Neural progenitor cell (in vitro differentiated cells): Measurements from ENCODE around the gene TPD52L2. TPM values are rescaled to one million over a fixed set of nuclear protein-coding genes. Genes with fewer than 3 reads are reported as not detected.
A peak's percentile ranks its signal among the peaks of the same experiment; 100 is the strongest.
"Not testable (repeated sequence)": the region's sequence is repeated elsewhere in the genome, so short reads cannot be mapped to it uniquely, and the experiment has no call there.

ENCODE experiments used
- DNase-seq: peaks from one replicate; pipeline ENCODE4 v3.0.0-alpha.2; 2016; ENCODE audit warnings: low spot score
- H2AFZ ChIP-seq: fragments of 200-600 bp; sonication (generic); replicated peaks from 2 replicates; pipeline ENCODE4 v1.6.1; 2016; ENCODE audit warnings: antibody characterized with exemption
- H3F3A ChIP-seq: fragments of 200-600 bp; sonication (generic); 2 replicates; pipeline ENCODE4 v1.6.1; 2016; ENCODE audit warnings: antibody characterized with exemption, low read depth
- H3K27ac ChIP-seq: fragments of 200-600 bp; sonication (generic); 2 replicates; pipeline ENCODE4 v1.5.1; 2016; ENCODE audit warnings: mild to moderate bottlenecking
- H3K27me3 ChIP-seq: fragments of 200-600 bp; sonication (generic); 2 replicates; pipeline ENCODE4 v1.6.1; 2016; ENCODE audit warnings: mild to moderate bottlenecking, moderate library complexity
- H3K36me3 ChIP-seq: fragments of 200-600 bp; sonication (generic); 2 replicates; pipeline ENCODE4 v1.5.1; 2016
- H3K4me1 ChIP-seq: fragments of 200-600 bp; sonication (generic); 2 replicates; pipeline ENCODE4 v1.6.1; 2016; ENCODE audit warnings: mixed run types
- H3K4me2 ChIP-seq: fragments of 200-600 bp; sonication (generic); 2 replicates; pipeline ENCODE4 v1.6.1; 2016
- H3K4me3 ChIP-seq: fragments of 200-600 bp; sonication (generic); 2 replicates; pipeline ENCODE4 v1.5.1; 2016
- H3K79me2 ChIP-seq: fragments of 200-600 bp; sonication (generic); 2 replicates; pipeline ENCODE4 v1.6.1; 2016; ENCODE audit warnings: low read depth
- H3K9ac ChIP-seq: fragments of 200-600 bp; sonication (generic); 2 replicates; pipeline ENCODE4 v1.6.1; 2016
- H3K9me3 ChIP-seq: fragments of 200-600 bp; sonication (generic); 2 replicates; pipeline ENCODE4 v1.5.1; 2016; ENCODE audit warnings: low read depth
- H4K20me1 ChIP-seq: fragments of 200-600 bp; sonication (generic); 2 replicates; pipeline ENCODE4 v1.6.1; 2016; ENCODE audit warnings: low read depth
- H3K27ac Mint-ChIP-seq: 3 replicates; pipeline ENCODE4 v1.8.0; 2021; ENCODE audit warnings: mixed read lengths
- H3K27me3 Mint-ChIP-seq: 2 replicates; pipeline ENCODE4 v1.8.0; 2022; ENCODE audit warnings: low read depth, mild to moderate bottlenecking, inconsistent platforms, moderate library complexity, mixed read lengths; ENCODE audit not compliant: insufficient read depth
- H3K36me3 Mint-ChIP-seq: 3 replicates; pipeline ENCODE4 v1.8.0; 2021; ENCODE audit warnings: mixed read lengths
- H3K4me1 Mint-ChIP-seq: 3 replicates; pipeline ENCODE4 v1.8.0; 2021; ENCODE audit warnings: mixed read lengths
- H3K4me3 Mint-ChIP-seq: 3 replicates; pipeline ENCODE4 v1.8.0; 2021; ENCODE audit warnings: mild to moderate bottlenecking, moderate library complexity, mixed read lengths
- H3K9me3 Mint-ChIP-seq: 3 replicates; pipeline ENCODE4 v1.8.0; 2020; ENCODE audit warnings: mixed read lengths
- CTCF ChIP-seq: fragments of 200-600 bp; sonication (generic); IDR thresholded peaks from 2 replicates; pipeline ENCODE4 v1.5.1; 2017; ENCODE audit warnings: antibody characterized with exemption, mild to moderate bottlenecking
- EZH2 ChIP-seq: fragments of 200-600 bp; sonication (generic); IDR thresholded peaks from 2 replicates; pipeline ENCODE4 v1.6.1; 2017; ENCODE audit warnings: antibody characterized with exemption, mild to moderate bottlenecking, moderate library complexity
- EZH2phosphoT487 ChIP-seq: fragments of 200-600 bp; sonication (generic); IDR thresholded peaks from 2 replicates; pipeline ENCODE4 v1.6.1; 2017; ENCODE audit warnings: antibody characterized with exemption
- total RNA-seq: library from RNA; depleted of rRNA; stranded (reverse); fragments of >200 nt; gene quantifications from 2 replicates; pipeline ENCODE4 v1.2.3, GENCODE V29; 2015; ENCODE audit warnings: low replicate concordance

Gene TPD52L2
- total RNA-seq, 1 donor from 2014 or later = 66.6 TPM

GRCh38 chr20:63863021-63863797, 1.9 kb upstream of the TPD52L2 start:
- Mint-ChIP-seq H3K27ac (no peak overlapping the region), H3K36me3 (peaks cover 4% of the 10 kb centered on the region), H3K4me1 (peaks cover 32% of the 10 kb centered on the region), H3K4me3 (peak overlapping the region; percentile 98), H3K27me3 (peaks cover 4% of the 10 kb centered on the region), H3K9me3 (no peaks in the 10 kb centered on the region)
- Histone ChIP-seq H3K36me3 (no peaks in the 10 kb centered on the region), H3K27ac (no peak overlapping the region), H2AFZ (no peak overlapping the region), H3K9me3 (no peaks in the 10 kb centered on the region), H3K9ac (no peak overlapping the region), H3K4me1 (peaks cover 21% of the 10 kb centered on the region), H3K4me3 (peak overlapping the region; percentile 79), H3K4me2 (peak overlapping the region; percentile 87), H4K20me1 (no peaks in the 10 kb centered on the region), H3F3A (peaks cover 32% of the 10 kb centered on the region), H3K27me3 (no peaks in the 10 kb centered on the region), H3K79me2 (peaks cover 31% of the 10 kb centered on the region)
- TF ChIP-seq EZH2phosphoT487 (no peak), EZH2 (no peak), CTCF (no peak)
- DNase-seq = no peak

GRCh38 chr20:63863798-63864544, 1.1 kb upstream of the TPD52L2 start:
- Histone ChIP-seq H3K79me2 (peaks cover 37% of the 10 kb centered on the region), H3K27ac (no peak overlapping the region), H3K4me2 (peak overlapping the region; percentile 87), H3K4me3 (peak overlapping the region; percentile 79), H3K4me1 (peaks cover 13% of the 10 kb centered on the region), H2AFZ (peak overlapping the region; percentile 64), H3K9ac (peak overlapping the region; percentile 35), H3K27me3 (no peaks in the 10 kb centered on the region), H3F3A (peaks cover 24% of the 10 kb centered on the region), H3K9me3 (no peaks in the 10 kb centered on the region), H4K20me1 (no peaks in the 10 kb centered on the region), H3K36me3 (no peaks in the 10 kb centered on the region)
- no peak for TF ChIP-seq EZH2
- no peak for TF ChIP-seq EZH2phosphoT487
- TF ChIP-seq CTCF = peak; percentile 65
- Mint-ChIP-seq H3K4me3 (peak overlapping the region; percentile 98), H3K27me3 (peaks cover under 1% of the 10 kb centered on the region), H3K36me3 (peaks cover 6% of the 10 kb centered on the region), H3K9me3 (no peaks in the 10 kb centered on the region), H3K27ac (no peak overlapping the region), H3K4me1 (peaks cover 24% of the 10 kb centered on the region)
- DNase-seq = peak; percentile 91

- Histone ChIP-seq H3F3A (peaks cover 18% of the 10 kb centered on the region), H2AFZ (peak overlapping the region; percentile 64), H4K20me1 (no peaks in the 10 kb centered on the region), H3K4me3 (peak overlapping the region; percentile 79), H3K9me3 (no peaks in the 10 kb centered on the region), H3K27ac (peak overlapping the region; percentile 57), H3K27me3 (no peaks in the 10 kb centered on the region), H3K4me1 (peaks cover 7% of the 10 kb centered on the region), H3K9ac (peak overlapping the region; percentile 35), H3K36me3 (no peaks in the 10 kb centered on the region), H3K79me2 (peaks cover 37% of the 10 kb centered on the region), H3K4me2 (peak overlapping the region; percentile 87)
- no peak for TF ChIP-seq EZH2
- peaks cover 19% of the 10 kb centered on the region for H3K4me1 Mint-ChIP-seq
- DNase-seq = no peak
- H3K4me3 Mint-ChIP-seq = peak overlapping the region; percentile 98
- H3K9me3 Mint-ChIP-seq = no peaks in the 10 kb centered on the region
- peak overlapping the region; percentile 76 for H3K27ac Mint-ChIP-seq
- H3K27me3 Mint-ChIP-seq = no peaks in the 10 kb centered on the region
- peaks cover 12% of the 10 kb centered on the region for H3K36me3 Mint-ChIP-seq
Observed at GRCh38 chr20:63864545-63864977, 509 bp upstream of the TPD52L2 start.

- Histone ChIP-seq H3F3A (peaks cover 17% of the 10 kb centered on the region), H3K79me2 (peaks cover 37% of the 10 kb centered on the region)
- not testable (repeated sequence) for H2AFZ ChIP-seq, H3K9ac ChIP-seq, H3K4me2 ChIP-seq, H4K20me1 ChIP-seq, H3K4me1 ChIP-seq, H3K27ac Mint-ChIP-seq, H3K9me3 ChIP-seq, H3K9me3 Mint-ChIP-seq, H3K4me3 ChIP-seq, H3K36me3 ChIP-seq, DNase-seq, H3K27me3 Mint-ChIP-seq, H3K27ac ChIP-seq, H3K27me3 ChIP-seq
- peaks cover 13% of the 10 kb centered on the region for H3K36me3 Mint-ChIP-seq
- peak overlapping the region; percentile 98 for H3K4me3 Mint-ChIP-seq
- peaks cover 12% of the 10 kb centered on the region for H3K4me1 Mint-ChIP-seq
Observed at GRCh38 chr20:63867042-63867441, 2.0 kb downstream of the TPD52L2 start.
